Calu3 (cell line): ENCODE measurements around the gene VPS8. TPM values are rescaled to one million over a fixed set of nuclear protein-coding genes. Genes with fewer than 3 reads are reported as not detected.

Experiments
- BruUV-seq: library from RNA; stranded (reverse); fragments of 400-500 nt; replicated peaks from 2 replicates; lab custom pipeline; 2021; lab: Mats Ljungman, UMichigan
- CTCF ChIA-PET: fragments of 300-600 bp; sonication (Branson Sonifier 250); formaldehyde crosslinking; loops from one replicate; lab custom pipeline; 2022; ENCODE audit warnings: antibody characterized with exemption; lab: Charles Lee
- DNase-seq: peaks from one replicate; pipeline ENCODE4 v3.0.0; 2022
- H3K27ac Mint-ChIP-seq: one replicate; pipeline ENCODE4 v1.8.0; 2022; ENCODE audit warnings: mixed read lengths; ENCODE audit not compliant: unreplicated experiment
- H3K27me3 Mint-ChIP-seq: one replicate; pipeline ENCODE4 v1.8.0; 2022; ENCODE audit warnings: mixed read lengths; ENCODE audit not compliant: unreplicated experiment
- H3K36me3 Mint-ChIP-seq: one replicate; pipeline ENCODE4 v1.8.0; 2022; ENCODE audit warnings: mild to moderate bottlenecking, moderate library complexity, mixed read lengths; ENCODE audit not compliant: insufficient read depth, unreplicated experiment
- H3K4me1 Mint-ChIP-seq: one replicate; pipeline ENCODE4 v1.8.0; 2022; ENCODE audit warnings: mild to moderate bottlenecking, low read depth, mixed read lengths; ENCODE audit not compliant: unreplicated experiment
- H3K4me3 Mint-ChIP-seq: one replicate; pipeline ENCODE4 v1.8.0; 2022; ENCODE audit warnings: mild to moderate bottlenecking, low read depth, moderate library complexity, mixed read lengths; ENCODE audit not compliant: unreplicated experiment
- H3K9me3 Mint-ChIP-seq: one replicate; pipeline ENCODE4 v1.8.0; 2022; ENCODE audit warnings: low read depth, mixed read lengths; ENCODE audit not compliant: unreplicated experiment
- intact Hi-C: fragments of 100-400 bp; cut with micrococcal nuclease; formaldehyde crosslinking; loops from one replicate; pipeline ENCODE4 v1.10.0; 2022; ENCODE audit not compliant: unreplicated experiment
- total RNA-seq: library from RNA; stranded (reverse); gene quantifications from 2 replicates; pipeline ENCODE4 v1.2.3, GENCODE V29; 2022
- TF ChIP-seq, protein P1 (sequence below): fragments of 200-600 bp; IDR thresholded peaks from one replicate; pipeline ENCODE4 v1.8.0; 2022; ENCODE audit warnings: antibody characterized with exemption; ENCODE audit not compliant: unreplicated experiment

VPS8 gene
- total RNA-seq, 1 experiment from 2014 or later: 62.5 TPM

DNA sequence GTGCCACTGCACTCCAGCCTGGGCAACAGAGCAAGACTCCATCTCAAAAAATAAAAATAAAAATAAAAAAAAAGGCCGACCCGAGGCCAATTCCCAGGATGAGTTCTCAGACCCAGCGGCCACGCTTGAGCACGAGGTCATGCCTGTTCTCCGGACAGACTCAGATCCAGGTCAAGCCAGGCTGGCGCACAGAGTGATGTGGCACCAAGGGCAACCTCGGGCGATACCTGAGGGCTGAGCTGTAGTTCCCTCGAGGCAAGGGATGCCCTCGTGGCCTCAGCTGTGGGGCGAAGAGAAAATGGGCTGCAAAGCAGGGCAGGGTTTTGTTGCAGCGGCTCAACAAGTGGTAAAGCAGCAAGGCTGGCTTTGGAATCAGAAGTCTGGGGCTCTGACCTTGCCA, 263.6 kb downstream of the VPS8 start:
- CTCF ChIA-PET: interaction anchor here (0.6 kb wide), 1 partner anchor 1058 kb away, joined by 5 read pairs; the partner anchor contains the start of gene ABCC5
- TF ChIP-seq, protein P1, sequence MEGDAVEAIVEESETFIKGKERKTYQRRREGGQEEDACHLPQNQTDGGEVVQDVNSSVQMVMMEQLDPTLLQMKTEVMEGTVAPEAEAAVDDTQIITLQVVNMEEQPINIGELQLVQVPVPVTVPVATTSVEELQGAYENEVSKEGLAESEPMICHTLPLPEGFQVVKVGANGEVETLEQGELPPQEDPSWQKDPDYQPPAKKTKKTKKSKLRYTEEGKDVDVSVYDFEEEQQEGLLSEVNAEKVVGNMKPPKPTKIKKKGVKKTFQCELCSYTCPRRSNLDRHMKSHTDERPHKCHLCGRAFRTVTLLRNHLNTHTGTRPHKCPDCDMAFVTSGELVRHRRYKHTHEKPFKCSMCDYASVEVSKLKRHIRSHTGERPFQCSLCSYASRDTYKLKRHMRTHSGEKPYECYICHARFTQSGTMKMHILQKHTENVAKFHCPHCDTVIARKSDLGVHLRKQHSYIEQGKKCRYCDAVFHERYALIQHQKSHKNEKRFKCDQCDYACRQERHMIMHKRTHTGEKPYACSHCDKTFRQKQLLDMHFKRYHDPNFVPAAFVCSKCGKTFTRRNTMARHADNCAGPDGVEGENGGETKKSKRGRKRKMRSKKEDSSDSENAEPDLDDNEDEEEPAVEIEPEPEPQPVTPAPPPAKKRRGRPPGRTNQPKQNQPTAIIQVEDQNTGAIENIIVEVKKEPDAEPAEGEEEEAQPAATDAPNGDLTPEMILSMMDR: no peak
- Mint-ChIP-seq H3K4me1 (no peaks in the 10 kb centered on the region), H3K9me3 (no peaks in the 10 kb centered on the region), H3K36me3 (no peaks in the 10 kb centered on the region), H3K27me3 (peaks cover 51% of the 10 kb centered on the region), H3K4me3 (no peak overlapping the region), H3K27ac (no peak overlapping the region)
- no TSS peak for BruUV-seq
- intact Hi-C loops: no loop called here
- no peak for DNase-seq

DNA sequence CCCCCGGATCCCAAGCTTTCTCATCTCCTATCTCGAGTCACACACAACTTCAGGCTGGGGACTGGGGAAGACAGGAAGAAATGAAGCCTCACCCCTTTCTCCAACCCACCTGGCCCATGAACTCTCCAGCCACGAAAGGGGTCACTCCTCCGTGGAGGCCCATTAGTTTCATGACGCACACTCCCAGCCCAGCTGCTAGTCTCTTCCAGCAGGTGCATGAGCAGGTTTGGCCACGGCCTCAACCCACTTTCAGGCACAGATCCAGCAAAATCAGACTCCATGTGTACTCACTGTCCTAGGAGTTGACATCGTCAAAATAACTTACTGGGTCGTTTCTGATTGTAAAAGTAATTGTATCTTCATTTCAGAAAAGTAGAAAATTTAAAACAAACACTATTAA, 264.3 kb downstream of the VPS8 start:
- H3K36me3 Mint-ChIP-seq: no peaks in the 10 kb centered on the region
- CTCF ChIA-PET: interaction anchor here (0.5 to 0.6 kb wide), 3 partner anchors 30 to 1059 kb away, joined by 4 to 5 read pairs (median 5); partner anchors contain the start of gene ABCC5
- peaks cover 51% of the 10 kb centered on the region for H3K27me3 Mint-ChIP-seq
- BruUV-seq: no TSS peak
- no peaks in the 10 kb centered on the region for H3K9me3 Mint-ChIP-seq
- H3K27ac Mint-ChIP-seq: no peak overlapping the region
- no peak overlapping the region for H3K4me3 Mint-ChIP-seq
- no peaks in the 10 kb centered on the region for H3K4me1 Mint-ChIP-seq
- TF ChIP-seq, protein P1: no peak
- no peak for DNase-seq
- intact Hi-C loops: no loop called here

DNA sequence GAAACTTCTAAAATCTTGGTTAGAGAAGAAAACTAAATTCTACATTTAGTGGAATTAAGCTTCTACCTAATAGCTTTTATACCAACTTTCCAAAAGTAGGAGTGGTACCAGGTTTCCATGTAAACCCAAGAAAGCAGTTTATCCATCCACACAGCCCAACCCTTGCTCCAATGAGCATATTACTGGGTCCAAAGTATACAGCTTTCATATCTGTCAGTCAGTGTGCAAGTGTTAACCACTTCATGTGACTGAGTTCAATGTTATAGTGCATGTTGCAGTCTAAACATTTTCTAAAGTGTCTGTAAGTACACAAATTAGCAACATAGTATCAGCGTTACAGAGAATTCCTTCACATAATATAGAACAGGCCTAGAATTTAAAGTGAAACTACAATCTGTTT, 267.7 kb downstream of the VPS8 start:
- Mint-ChIP-seq H3K36me3 (no peaks in the 10 kb centered on the region), H3K4me3 (no peak overlapping the region), H3K4me1 (no peaks in the 10 kb centered on the region), H3K27me3 (peaks cover 51% of the 10 kb centered on the region), H3K9me3 (no peaks in the 10 kb centered on the region), H3K27ac (no peak overlapping the region)
- BruUV-seq: no TSS peak
- CTCF ChIA-PET: interaction anchor here (1.2 kb wide), 1 partner anchor 15 kb away, joined by 4 read pairs; no protein-coding TSS in a partner anchor
- intact Hi-C loops: no loop called here
- DNase-seq: no peak
- TF ChIP-seq, protein P1: no peak

DNA sequence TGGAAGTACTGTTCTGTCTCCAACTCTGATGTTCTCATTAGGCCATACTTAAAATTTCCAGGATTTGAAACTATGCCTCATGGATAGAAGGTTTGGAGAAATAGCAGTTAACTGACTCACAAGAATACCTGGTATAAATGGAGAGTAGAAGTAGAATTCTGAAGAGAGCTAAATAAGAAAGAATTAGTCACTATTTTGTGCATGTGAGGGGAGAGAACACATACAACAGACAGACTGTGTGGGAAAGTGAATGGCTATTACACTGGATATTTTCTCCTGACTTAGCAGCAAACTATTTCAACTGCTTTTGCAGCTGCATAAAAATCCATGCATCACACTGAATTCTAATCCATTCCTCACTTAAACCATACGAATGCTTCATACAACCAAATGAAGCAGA, 269.6 kb downstream of the VPS8 start:
- BruUV-seq: no TSS peak
- Mint-ChIP-seq H3K4me1 (no peaks in the 10 kb centered on the region), H3K27me3 (peaks cover 51% of the 10 kb centered on the region), H3K36me3 (no peaks in the 10 kb centered on the region), H3K4me3 (no peak overlapping the region), H3K27ac (no peak overlapping the region), H3K9me3 (no peaks in the 10 kb centered on the region)
- DNase-seq: no peak
- intact Hi-C loops: no loop called here
- TF ChIP-seq, protein P1: no peak
- CTCF ChIA-PET: interaction anchor here (0.6 to 1.2 kb wide), 2 partner anchors 11 to 477 kb away, joined by 3 to 5 read pairs; no protein-coding TSS in a partner anchor
